Measurements from ENCODE around the gene KDM1B. TPM values are rescaled to one million over a fixed set of nuclear protein-coding genes. Genes with fewer than 3 reads are reported as not detected.

KDM1B gene
- total and polyA plus RNA-seq, 2 donors (not counting 3 experiments of a cell fraction or from before 2014, with no cell fraction given): 3.0 to 10.8 TPM

DNA sequence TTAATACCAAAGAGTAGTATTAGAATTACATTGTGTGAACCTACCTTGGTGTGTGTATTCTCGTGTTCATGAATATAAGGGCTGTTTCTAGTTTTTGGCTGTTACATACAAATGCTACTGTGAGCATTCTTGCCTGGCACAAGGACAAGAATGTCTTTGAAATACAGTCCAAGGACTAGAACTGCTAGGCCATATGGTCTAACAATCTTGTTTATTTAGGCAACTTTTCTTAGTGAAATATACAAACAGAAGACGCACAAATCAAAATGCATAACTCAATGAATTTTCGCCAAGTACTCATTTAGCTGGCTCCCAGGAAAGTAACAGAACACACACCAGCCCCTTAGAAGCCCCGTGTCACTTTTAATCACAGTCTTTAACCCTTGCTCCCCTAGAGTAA lies 28.5 kb downstream of the KDM1B start:
- Histone ChIP-seq H3K4me1 (ENCODE audit: control insufficient read depth, extremely low read depth, insufficient read depth, low read length) (no peaks in the 10 kb centered on the region), H4K20me1 (replicated peaks; ENCODE audit: control insufficient read depth, extremely low read depth, insufficient read depth, low read length) (no peaks in the 10 kb centered on the region), H3K79me2 (ENCODE audit: control insufficient read depth, insufficient read depth, low read length) (no peaks in the 10 kb centered on the region), H3K27ac (ENCODE audit: insufficient read depth, low read depth, low read length) (no peak overlapping the region), H3K9me1 (replicated peaks; ENCODE audit: control insufficient read depth, extremely low read depth, insufficient read depth, low read length) (no peaks in the 10 kb centered on the region), H3K36me3 (ENCODE audit: control insufficient read depth in 2 of 2, extremely low read depth in 1 of 2, insufficient read depth in 2 of 2, low read length in 2 of 2) (no peaks in the 10 kb centered on the region), H3K9me3 (replicated peaks; ENCODE audit: control insufficient read depth, insufficient read depth, low read length) (no peaks in the 10 kb centered on the region), H3K4me2 (ENCODE audit: insufficient read depth, low read length) (no peak overlapping the region), H3K9ac (replicated peaks; ENCODE audit: extremely low read depth, insufficient read depth, low read length) (no peak overlapping the region), H2AFZ (ENCODE audit: low read depth, low read length) (no peak overlapping the region), H3K27me3 (ENCODE audit: control insufficient read depth in 2 of 2, insufficient read depth in 2 of 2, low read length in 2 of 2) (no peaks in the 10 kb centered on the region), H3K4me3 (replicated peaks in 1 of 3; ENCODE audit: insufficient read depth in 1 of 3, low read depth in 1 of 3, low read length in 3 of 3) (no peak overlapping the region)
- no peak for TF ChIP-seq MYC (IDR thresholded peaks at IDR 0.05; ENCODE audit: low read depth, low read length)
- TF ChIP-seq, protein P1, sequence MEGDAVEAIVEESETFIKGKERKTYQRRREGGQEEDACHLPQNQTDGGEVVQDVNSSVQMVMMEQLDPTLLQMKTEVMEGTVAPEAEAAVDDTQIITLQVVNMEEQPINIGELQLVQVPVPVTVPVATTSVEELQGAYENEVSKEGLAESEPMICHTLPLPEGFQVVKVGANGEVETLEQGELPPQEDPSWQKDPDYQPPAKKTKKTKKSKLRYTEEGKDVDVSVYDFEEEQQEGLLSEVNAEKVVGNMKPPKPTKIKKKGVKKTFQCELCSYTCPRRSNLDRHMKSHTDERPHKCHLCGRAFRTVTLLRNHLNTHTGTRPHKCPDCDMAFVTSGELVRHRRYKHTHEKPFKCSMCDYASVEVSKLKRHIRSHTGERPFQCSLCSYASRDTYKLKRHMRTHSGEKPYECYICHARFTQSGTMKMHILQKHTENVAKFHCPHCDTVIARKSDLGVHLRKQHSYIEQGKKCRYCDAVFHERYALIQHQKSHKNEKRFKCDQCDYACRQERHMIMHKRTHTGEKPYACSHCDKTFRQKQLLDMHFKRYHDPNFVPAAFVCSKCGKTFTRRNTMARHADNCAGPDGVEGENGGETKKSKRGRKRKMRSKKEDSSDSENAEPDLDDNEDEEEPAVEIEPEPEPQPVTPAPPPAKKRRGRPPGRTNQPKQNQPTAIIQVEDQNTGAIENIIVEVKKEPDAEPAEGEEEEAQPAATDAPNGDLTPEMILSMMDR (IDR thresholded peaks at IDR 0.05; ENCODE audit: extremely low read depth in 1 of 2, insufficient read depth in 1 of 2, low read depth in 1 of 2, low read length in 2 of 2): no peak
- TF ChIP-seq FOS (IDR thresholded peaks at IDR 0.05; ENCODE audit: borderline replicate concordance, insufficient read depth, low read length): no peak
- TF ChIP-seq, protein P2, sequence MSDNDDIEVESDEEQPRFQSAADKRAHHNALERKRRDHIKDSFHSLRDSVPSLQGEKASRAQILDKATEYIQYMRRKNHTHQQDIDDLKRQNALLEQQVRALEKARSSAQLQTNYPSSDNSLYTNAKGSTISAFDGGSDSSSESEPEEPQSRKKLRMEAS (IDR thresholded peaks at IDR 0.05; ENCODE audit: insufficient read depth, insufficient read length): no peak
- CTCF ChIA-PET: no interaction called here
- dilution Hi-C loops (cut with MboI; ENCODE audit: extremely low pct_ligation_motif_present, low sequenced_read_pairs): no loop called here
- intact Hi-C loops (cut with micrococcal nuclease): no loop called here
- DNase-seq (ENCODE audit: low read depth, low spot score): no peak
- BruUV-seq (replicated peaks): no TSS peak
- no peak for FAIRE-seq
- POLR2A ChIA-PET: no interaction called here

DNA sequence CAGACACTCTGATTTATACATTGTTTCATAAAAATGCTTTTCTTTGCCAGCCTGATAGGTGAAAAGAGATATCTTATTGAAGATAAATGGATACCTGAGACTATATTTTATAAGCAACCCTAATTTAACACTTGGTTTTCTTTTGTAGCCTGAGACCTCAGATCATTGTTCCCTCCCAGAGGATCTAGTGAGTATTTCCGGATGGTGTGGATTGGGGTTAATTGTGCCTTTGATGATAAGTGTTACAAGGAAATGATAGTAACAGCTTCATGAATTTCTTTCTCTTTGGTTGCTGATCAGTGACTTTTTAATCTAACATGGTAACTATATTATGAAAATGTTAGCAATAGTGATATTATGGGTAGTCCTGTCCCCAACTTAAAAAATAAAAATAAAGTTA lies 30.4 kb downstream of the KDM1B start:
- Histone ChIP-seq H4K20me1 (replicated peaks; ENCODE audit: control insufficient read depth, extremely low read depth, insufficient read depth, low read length) (no peaks in the 10 kb centered on the region), H3K27ac (ENCODE audit: insufficient read depth, low read depth, low read length) (no peak overlapping the region), H2AFZ (ENCODE audit: low read depth, low read length) (no peak overlapping the region), H3K9me1 (replicated peaks; ENCODE audit: control insufficient read depth, extremely low read depth, insufficient read depth, low read length) (no peaks in the 10 kb centered on the region), H3K27me3 (ENCODE audit: control insufficient read depth in 2 of 2, insufficient read depth in 2 of 2, low read length in 2 of 2) (no peaks in the 10 kb centered on the region), H3K36me3 (ENCODE audit: control insufficient read depth in 2 of 2, extremely low read depth in 1 of 2, insufficient read depth in 2 of 2, low read length in 2 of 2) (no peaks in the 10 kb centered on the region), H3K9ac (replicated peaks; ENCODE audit: extremely low read depth, insufficient read depth, low read length) (no peak overlapping the region), H3K4me3 (replicated peaks in 1 of 3; ENCODE audit: insufficient read depth in 1 of 3, low read depth in 1 of 3, low read length in 3 of 3) (no peak overlapping the region), H3K4me2 (ENCODE audit: insufficient read depth, low read length) (no peak overlapping the region), H3K4me1 (ENCODE audit: control insufficient read depth, extremely low read depth, insufficient read depth, low read length) (no peaks in the 10 kb centered on the region), H3K79me2 (ENCODE audit: control insufficient read depth, insufficient read depth, low read length) (no peaks in the 10 kb centered on the region), H3K9me3 (replicated peaks; ENCODE audit: control insufficient read depth, insufficient read depth, low read length) (no peaks in the 10 kb centered on the region)
- CTCF ChIA-PET: no interaction called here
- DNase-seq (ENCODE audit: low read depth, low spot score) (no peak), FAIRE-seq (no peak)
- no TSS peak for BruUV-seq (replicated peaks)
- TF ChIP-seq GATA2 (IDR thresholded peaks at IDR 0.05; ENCODE audit: insufficient read depth, insufficient read length, low read depth, low read length) (no peak), POLR2A (IDR thresholded peaks at IDR 0.05; ENCODE audit: low read depth, low read length) (no peak), EZH2 (IDR thresholded peaks at IDR 0.05; ENCODE audit: borderline replicate concordance, low read depth, low read length, severe bottlenecking) (no peak), JUN (IDR thresholded peaks at IDR 0.05; ENCODE audit: borderline replicate concordance, insufficient read depth, insufficient read length, low read depth) (no peak), MYC (IDR thresholded peaks at IDR 0.05; ENCODE audit: low read depth, low read length) (no peak), FOS (IDR thresholded peaks at IDR 0.05; ENCODE audit: borderline replicate concordance, insufficient read depth, low read length) (no peak), POLR2AphosphoS5 (IDR thresholded peaks at IDR 0.05; ENCODE audit: insufficient read depth, low read depth, low read length) (no peak)
- TF ChIP-seq, protein P1 (IDR thresholded peaks at IDR 0.05; ENCODE audit: extremely low read depth in 1 of 2, insufficient read depth in 1 of 2, low read depth in 1 of 2, low read length in 2 of 2): no peak
- TF ChIP-seq, protein P2 (IDR thresholded peaks at IDR 0.05; ENCODE audit: insufficient read depth, insufficient read length): no peak
- POLR2A ChIA-PET: no interaction called here
- dilution Hi-C loops (cut with MboI; ENCODE audit: extremely low pct_ligation_motif_present, low sequenced_read_pairs): no loop called here
- intact Hi-C loops (cut with micrococcal nuclease): no loop called here
